IMR-90 (cell line): ENCODE data around the gene WIPF2. TPM values are rescaled to one million over a fixed set of nuclear protein-coding genes. Genes with fewer than 3 reads are reported as not detected.

ENCODE experiments used
- CEBPB ChIP-seq: IDR thresholded peaks from 2 replicates; pipeline ENCODE4 v1.6.1; 2012; ENCODE audit warnings: low read depth, low read length, improper control_type of control experiment
- NFE2L2 ChIP-seq: fragments of 150-350 bp; IDR thresholded peaks from 2 replicates; pipeline ENCODE4 v1.6.1; 2016; ENCODE audit warnings: low read depth, mild to moderate bottlenecking, low read length
- SMC3 ChIP-seq: fragments of 150-350 bp; IDR thresholded peaks from 2 replicates; pipeline ENCODE4 v1.6.1; 2016; ENCODE audit warnings: low read depth, mild to moderate bottlenecking, antibody characterized with exemption, low read length, moderate library complexity
- polyA plus RNA-seq, 3 experiments: library from polyadenylated mRNA; depleted of rRNA; stranded (reverse); fragments of >200 nt; gene quantifications; 2 replicates each; pipeline ENCODE4 v1.2.3, GENCODE V29; 2012; ENCODE audit warnings: low replicate concordance in 1 of 3
- total RNA-seq: library from RNA; depleted of rRNA; stranded (reverse); fragments of >200 nt; gene quantifications from 2 replicates; pipeline ENCODE4 v1.2.3, GENCODE V29; 2012
- TF ChIP-seq, protein P1 (sequence below): conservative IDR thresholded peaks from 2 replicates; pipeline ENCODE4 v1.5.1; 2012; ENCODE audit warnings: mild to moderate bottlenecking, low read depth, low read length, improper control_type of control experiment

The WIPF2 gene
- total and polyA plus RNA-seq, 2 of the 4 experiments (the other 2 are of a cell fraction), result 2.0 to 8.9 TPM

DNA sequence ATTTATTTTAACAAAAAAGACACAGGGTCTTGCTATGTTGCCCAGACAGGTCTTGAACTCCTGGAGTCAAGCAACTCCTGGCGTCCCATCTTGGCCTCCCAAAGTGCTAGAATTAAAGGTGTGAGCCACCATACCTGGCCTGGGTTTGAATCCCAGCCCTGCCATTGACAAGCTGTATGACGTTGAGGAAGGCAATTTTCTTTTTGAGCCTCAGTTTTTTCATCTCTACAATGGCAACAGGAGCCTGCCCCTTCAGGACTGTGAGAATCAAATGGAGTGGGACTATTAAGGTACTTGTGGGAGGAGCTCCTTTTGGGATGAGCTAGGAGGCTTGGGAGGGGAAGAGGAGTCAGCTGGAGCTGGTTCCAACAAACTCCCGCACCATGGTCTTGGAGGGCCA lies 96.1 kb downstream of the WIPF2 start (continued):
- TF ChIP-seq, protein P1, sequence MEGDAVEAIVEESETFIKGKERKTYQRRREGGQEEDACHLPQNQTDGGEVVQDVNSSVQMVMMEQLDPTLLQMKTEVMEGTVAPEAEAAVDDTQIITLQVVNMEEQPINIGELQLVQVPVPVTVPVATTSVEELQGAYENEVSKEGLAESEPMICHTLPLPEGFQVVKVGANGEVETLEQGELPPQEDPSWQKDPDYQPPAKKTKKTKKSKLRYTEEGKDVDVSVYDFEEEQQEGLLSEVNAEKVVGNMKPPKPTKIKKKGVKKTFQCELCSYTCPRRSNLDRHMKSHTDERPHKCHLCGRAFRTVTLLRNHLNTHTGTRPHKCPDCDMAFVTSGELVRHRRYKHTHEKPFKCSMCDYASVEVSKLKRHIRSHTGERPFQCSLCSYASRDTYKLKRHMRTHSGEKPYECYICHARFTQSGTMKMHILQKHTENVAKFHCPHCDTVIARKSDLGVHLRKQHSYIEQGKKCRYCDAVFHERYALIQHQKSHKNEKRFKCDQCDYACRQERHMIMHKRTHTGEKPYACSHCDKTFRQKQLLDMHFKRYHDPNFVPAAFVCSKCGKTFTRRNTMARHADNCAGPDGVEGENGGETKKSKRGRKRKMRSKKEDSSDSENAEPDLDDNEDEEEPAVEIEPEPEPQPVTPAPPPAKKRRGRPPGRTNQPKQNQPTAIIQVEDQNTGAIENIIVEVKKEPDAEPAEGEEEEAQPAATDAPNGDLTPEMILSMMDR, result no peak
- TF ChIP-seq NFE2L2 (no peak), SMC3 (no peak), CEBPB (no peak)
